Psoas muscle (tissue), 8 donors: ENCODE data around the gene KIF13A. TPM values are rescaled to one million over a fixed set of nuclear protein-coding genes. Genes with fewer than 3 reads are reported as not detected.

Source experiments
- ATAC-seq, 4 donors: fragments of 200-7000 bp; cut with Tn5 transposase; one replicate each; pipeline ENCODE4 v1.9.1; 2020; ENCODE audit warnings: moderate library complexity in 3 of 4, mild to moderate bottlenecking in 2 of 4
- DNase-seq, 2 donors: peaks; one replicate each; pipeline ENCODE4 v3.0.0-alpha.2; 2020
- H3K27ac ChIP-seq: fragments of 200-600 bp; one replicate; pipeline ENCODE4 v1.8.0; 2022
- H3K27me3 ChIP-seq, 3 donors: fragments of 200-600 bp in 1 of 3; one replicate each; pipeline versions ENCODE4 v1.6.1 to v1.8.0; 2013 to 2022; ENCODE audit warnings: low read length in 2 of 3, mild to moderate bottlenecking in 2 of 3, moderate library complexity in 1 of 3; ENCODE audit not compliant: insufficient read depth in 3 of 3
- H3K36me3 ChIP-seq, 2 donors: fragments of 200-600 bp in 1 of 2; one replicate each; pipeline versions ENCODE4 v1.6.1 to v1.8.0; 2013 to 2022; ENCODE audit warnings: low read depth in 1 of 2, mild to moderate bottlenecking in 1 of 2, moderate library complexity in 1 of 2; ENCODE audit not compliant: insufficient read depth in 1 of 2
- H3K4me1 ChIP-seq: fragments of 200-600 bp; one replicate; pipeline ENCODE4 v1.8.0; 2022
- H3K4me3 ChIP-seq: fragments of 200-600 bp; one replicate; pipeline ENCODE4 v1.8.0; 2022; ENCODE audit warnings: mild to moderate bottlenecking
- H3K9me3 ChIP-seq: fragments of 200-600 bp; one replicate; pipeline ENCODE4 v1.8.0; 2022
- CTCF ChIP-seq: fragments of 200-600 bp; IDR thresholded peaks from one replicate; pipeline ENCODE4 v1.8.0; 2022; ENCODE audit warnings: antibody characterized with exemption
- WGBS, 3 donors: extraction: QIAGEN DNeasy Blood & Tissue Kit; methylation state at CpG; one replicate each; pipeline versions ENCODE4 v1.1.6 to v1.1.7; 2013; 5-methylcytosine and 5-hydroxymethylcytosine counted together
- intact Hi-C, 2 donors: fragments of 100-400 bp; cut with DNase I; formaldehyde crosslinking; loops; one replicate each; pipeline versions ENCODE4 v1.11.0 to v1.14.2; 2022
- polyA plus RNA-seq, 3 donors: library from polyadenylated mRNA; stranded (reverse); fragments of 200-250 nt; gene quantifications; one replicate each; pipeline ENCODE4 v1.2.3, GENCODE V29; 2013
- total RNA-seq, 4 donors: library from RNA; stranded (reverse); fragmentation: NEBNext Ultra II Directional in 2 of 4; extraction: Animal tissue kit (Norgen Biotek cat#: 25700) in 2 of 4; gene quantifications; one replicate each; pipeline versions ENCODE4 v1.2.1 to v1.2.4, GENCODE V29; 2021 to 2023
- donor health status: healthy with polysubstance abuse.
- donor health status: DM: no; HTN: no; CAD: no; lungs with moderate emphysema.
- donor health status: Bipolar disorder and iron deficiency.
- donor health status: healthy.
- donor health status: DM: yes; HTN: yes; CAD: no.
- donor health status: DM: no; HTN: no; CAD: no.
- donor health status: DM: no; HTN: no; CAD: no.
- donor health status: DM: yes; HTN: yes; CAD: no.

KIF13A gene
- total and polyA plus RNA-seq, 7 donors: 17.0 to 80.2 (median 70.4) TPM

DNA sequence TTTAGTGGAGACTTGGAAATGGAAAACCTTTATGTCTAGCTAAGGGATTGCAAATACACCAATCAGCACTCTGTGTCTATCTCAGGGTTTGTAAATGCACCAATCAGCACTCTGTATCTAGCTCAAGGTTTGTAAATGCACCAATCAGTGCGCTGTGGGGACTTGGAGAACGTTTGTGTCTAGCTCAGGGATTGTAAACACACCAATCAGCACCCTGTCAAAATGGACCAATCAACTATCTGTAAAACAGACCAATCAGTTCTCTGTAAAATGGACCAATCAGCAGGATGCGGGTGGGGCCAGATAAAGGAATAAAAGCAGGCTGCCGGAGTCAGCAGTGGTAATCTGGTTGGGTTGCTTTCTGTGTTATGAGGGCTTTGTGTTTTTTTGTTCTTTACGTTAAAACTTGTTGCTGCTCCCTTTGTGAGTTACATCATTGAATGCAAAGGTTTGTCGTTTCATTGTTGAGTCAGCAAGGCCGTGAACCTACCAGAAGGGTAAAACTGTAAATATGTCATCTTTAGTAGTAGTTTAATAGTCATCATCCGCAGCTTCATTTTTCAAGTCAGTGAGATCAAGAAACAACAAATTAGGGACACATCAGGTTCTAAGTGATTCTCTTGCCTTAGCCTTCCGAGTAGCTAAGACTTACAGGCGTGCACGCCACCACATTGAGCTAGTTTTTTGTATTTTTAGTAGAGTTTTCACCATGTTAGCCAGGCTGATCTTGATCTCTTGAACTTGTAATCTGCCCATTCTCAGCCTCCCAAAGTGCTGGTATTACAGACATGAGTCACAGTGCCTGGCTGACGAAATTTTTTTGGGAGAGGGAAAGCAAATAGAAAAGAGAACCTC is 258.0 kb downstream of the KIF13A start:
- Histone ChIP-seq H3K27ac (no peak overlapping the region), H3K36me3 (no peaks in the 10 kb centered on the region), H3K9me3 (no peaks in the 10 kb centered on the region), H3K27me3 (no peaks in the 10 kb centered on the region), H3K4me3 (no peak overlapping the region), H3K4me1 (no peaks in the 10 kb centered on the region)
- TF ChIP-seq CTCF: no peak
- no peak for ATAC-seq
- DNase-seq: no peak
- WGBS, 3 donors: 84 to 91% (median 89%) methylated on average over 12 of the region's 12 CpGs
- intact Hi-C loops: no loop called here

DNA sequence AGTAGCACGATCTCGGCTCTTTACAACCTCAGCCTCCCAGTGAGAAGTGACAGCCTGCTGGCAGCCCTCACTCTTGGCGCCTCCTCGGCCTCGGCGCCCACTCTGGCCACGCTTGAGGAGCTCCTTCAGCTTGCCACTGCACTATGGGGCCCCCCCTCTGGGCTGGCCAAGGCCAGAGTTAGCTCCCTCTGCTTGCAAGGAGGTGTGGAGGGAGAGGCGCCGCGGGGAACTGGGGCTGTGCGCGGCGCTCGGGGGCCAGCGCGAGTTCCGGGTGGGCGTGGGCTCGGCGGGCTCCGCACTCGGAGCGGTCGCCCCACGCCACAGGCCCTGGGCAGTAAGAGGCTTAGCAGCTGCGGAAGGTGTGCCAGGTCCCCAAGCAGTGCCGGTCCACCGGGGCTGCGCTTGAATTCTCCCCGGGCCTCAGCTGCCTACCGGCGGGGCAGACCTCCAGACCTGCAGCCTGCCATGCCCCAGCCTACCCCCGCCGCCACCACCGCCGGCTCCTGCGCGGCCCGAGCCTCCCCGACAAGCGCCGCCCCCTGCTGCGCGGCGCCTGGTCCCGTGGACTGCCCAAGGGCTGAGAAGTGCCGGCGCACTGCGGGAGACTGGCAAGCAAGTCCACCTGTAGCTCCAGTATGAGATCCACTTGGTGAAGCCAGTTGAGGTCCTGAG is 258.7 kb downstream of the KIF13A start:
- Histone ChIP-seq H3K9me3 (no peaks in the 10 kb centered on the region), H3K4me1 (no peaks in the 10 kb centered on the region), H3K4me3 (no peak overlapping the region), H3K36me3 (no peaks in the 10 kb centered on the region), H3K27ac (no peak overlapping the region), H3K27me3 (no peaks in the 10 kb centered on the region)
- ATAC-seq (no peak), DNase-seq (no peak)
- 96 to 97% (median 96%) methylated on average over 48 to 49 of the region's 49 CpGs for WGBS, 3 donors
- no peak for TF ChIP-seq CTCF
- intact Hi-C loops: no loop called here

- H3K27me3 ChIP-seq: no peaks in the 10 kb centered on the region
- H3K4me3 ChIP-seq: no peak overlapping the region
- no peak for ATAC-seq
- WGBS, 3 donors: 18 to 26% (median 24%) methylated on average over 6 of the region's 6 CpGs
- DNase-seq: no peak
- no peak overlapping the region for H3K27ac ChIP-seq
- H3K4me1 ChIP-seq: no peaks in the 10 kb centered on the region
- intact Hi-C loops: no loop called here
- no peaks in the 10 kb centered on the region for H3K9me3 ChIP-seq
- H3K36me3 ChIP-seq: no peaks in the 10 kb centered on the region
- TF ChIP-seq CTCF: no peak
These were observed 262.4 kb downstream of the KIF13A start for GRCh38 chr6:17725083-17725482.

- H3K36me3 ChIP-seq: no peaks in the 10 kb centered on the region
- no peaks in the 10 kb centered on the region for H3K9me3 ChIP-seq
- H3K4me3 ChIP-seq: no peak overlapping the region
- ATAC-seq (no peak), DNase-seq (no peak)
- intact Hi-C loops: no loop called here
- no peaks in the 10 kb centered on the region for H3K4me1 ChIP-seq
- no peaks in the 10 kb centered on the region for H3K27me3 ChIP-seq
- H3K27ac ChIP-seq: no peak overlapping the region
- TF ChIP-seq CTCF: no peak
- WGBS, 3 donors: 81 to 93% (median 90%) methylated on average over 3 of the region's 3 CpGs
These were observed 263.1 kb downstream of the KIF13A start for GRCh38 chr6:17724341-17724740.
